ENCODE data around the gene TAF4. TPM values are rescaled to one million over a fixed set of nuclear protein-coding genes. Genes with fewer than 3 reads are reported as not detected.

Gene TAF4
- polyA plus RNA-seq, 4 donors = 4.6 to 18.3 (median 7.9) TPM

DNA sequence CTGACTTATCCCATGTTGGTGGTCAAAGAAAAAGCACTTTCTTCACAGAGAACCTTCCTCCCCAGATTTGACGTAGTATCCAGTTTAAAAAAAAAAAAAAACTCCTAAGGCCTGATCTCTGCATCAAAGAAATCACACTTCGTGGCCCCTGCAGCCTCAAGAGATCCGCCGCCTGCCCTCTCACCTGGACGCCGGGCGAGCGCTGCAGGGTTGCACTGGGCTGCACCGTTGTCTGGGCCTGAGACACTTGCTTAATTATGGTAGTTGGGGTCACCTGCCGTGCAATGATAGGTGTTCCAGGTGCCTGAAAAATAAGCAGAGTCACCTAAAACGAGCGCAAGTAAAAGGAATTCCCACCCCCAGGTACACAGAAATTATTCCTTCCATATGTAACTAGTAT is 53.0 kb downstream of the TAF4 start:
- WGBS, 3 donors = 94 to 96% (median 94%) methylated on average over 12 of the region's 12 CpGs
- FAIRE-seq (no peak), DNase-seq (no peak)
- H3K36me3 ChIP-seq (ENCODE audit: control insufficient read depth in 3 of 3, insufficient read depth in 2 of 3, low read depth in 1 of 3, low read length in 3 of 3) = peaks cover 10 to 57% (median 14%) of the 10 kb centered on the region in 3 donors
- no peaks in the 10 kb centered on the region for H3K4me1 ChIP-seq (ENCODE audit: control insufficient read depth in 3 of 3, insufficient read depth in 2 of 3, low read depth in 1 of 3, low read length in 2 of 3)
- H3K27ac ChIP-seq (ENCODE audit: low read depth in 1 of 3, low read length in 2 of 3) = no peak overlapping the region
- no peak overlapping the region for H3K4me3 ChIP-seq (ENCODE audit: low read depth in 1 of 3, low read length in 3 of 3)
- H3K9me3 ChIP-seq (ENCODE audit: control insufficient read depth in 2 of 2, insufficient read depth in 1 of 2, low read depth in 1 of 2, low read length in 1 of 2) = no peaks in the 10 kb centered on the region
- H3K27me3 ChIP-seq (ENCODE audit: control insufficient read depth in 3 of 3, insufficient read depth in 3 of 3, low read length in 3 of 3) = no peaks in the 10 kb centered on the region

DNA sequence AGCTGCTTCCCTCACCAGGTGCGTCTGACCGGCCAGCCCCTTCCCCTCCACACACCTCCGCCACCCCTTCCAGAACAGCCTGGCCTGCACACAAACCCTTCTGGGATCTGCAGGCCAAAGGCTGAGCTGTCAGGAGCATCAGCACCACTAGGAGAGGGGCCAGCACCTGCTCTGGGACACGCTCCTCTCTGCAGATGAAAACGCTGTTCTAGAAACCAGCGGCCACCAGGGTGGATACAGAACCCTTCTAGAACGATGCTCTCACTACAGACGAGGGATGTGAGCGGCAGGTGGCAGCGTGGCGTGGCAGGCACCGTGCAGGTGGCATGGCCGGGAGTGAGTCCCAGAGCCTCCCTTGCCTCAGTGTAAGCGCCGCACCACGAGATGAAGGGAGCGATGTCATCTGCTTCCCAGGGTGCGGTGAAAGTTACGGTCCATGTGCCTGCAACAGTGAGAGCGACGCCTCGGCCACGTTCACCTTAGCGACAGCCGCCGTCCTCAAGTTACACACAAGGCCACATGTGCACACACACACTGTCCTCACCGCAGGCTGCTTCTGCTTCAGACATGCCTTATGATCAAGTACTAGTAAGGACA is 53.6 kb downstream of the TAF4 start:
- Histone ChIP-seq H3K36me3 (ENCODE audit: control insufficient read depth in 3 of 3, insufficient read depth in 2 of 3, low read depth in 1 of 3, low read length in 3 of 3) (peaks cover 10 to 62% (median 18%) of the 10 kb centered on the region in 3 donors), H3K27me3 (ENCODE audit: control insufficient read depth in 3 of 3, insufficient read depth in 3 of 3, low read length in 3 of 3) (no peaks in the 10 kb centered on the region), H3K4me1 (ENCODE audit: control insufficient read depth in 3 of 3, insufficient read depth in 2 of 3, low read depth in 1 of 3, low read length in 2 of 3) (no peaks in the 10 kb centered on the region), H3K27ac (ENCODE audit: low read depth in 1 of 3, low read length in 2 of 3) (no peak overlapping the region), H3K4me3 (ENCODE audit: low read depth in 1 of 3, low read length in 3 of 3) (no peak overlapping the region), H3K9me3 (ENCODE audit: control insufficient read depth in 2 of 2, insufficient read depth in 1 of 2, low read depth in 1 of 2, low read length in 1 of 2) (no peaks in the 10 kb centered on the region)
- FAIRE-seq (no peak), DNase-seq (no peak)
- WGBS, 3 donors = 94 to 95% (median 95%) methylated on average over 27 of the region's 27 CpGs

DNA sequence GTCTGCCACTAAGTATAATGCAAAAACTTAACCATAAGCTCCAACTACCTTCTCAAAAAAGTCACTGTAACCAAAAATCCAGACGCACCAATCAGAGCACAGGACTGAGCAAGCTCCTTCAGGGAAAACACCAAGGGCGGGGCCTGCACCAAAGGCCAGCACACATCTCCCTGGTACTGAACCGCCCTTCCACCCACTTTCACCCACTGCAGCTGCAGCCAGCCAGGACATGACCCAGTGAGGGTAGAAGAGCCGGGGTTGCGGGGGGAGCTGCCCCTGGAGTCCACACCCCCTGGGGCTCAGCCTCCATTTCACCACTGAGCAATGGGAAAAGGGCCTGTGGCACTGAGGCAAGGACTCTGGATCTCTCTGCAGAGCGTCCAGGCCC is 54.3 kb downstream of the TAF4 start:
- DNase-seq = no peak
- H3K36me3 ChIP-seq (ENCODE audit: control insufficient read depth in 3 of 3, insufficient read depth in 2 of 3, low read depth in 1 of 3, low read length in 3 of 3) = peaks cover 12 to 66% (median 18%) of the 10 kb centered on the region in 3 donors
- H3K4me1 ChIP-seq (ENCODE audit: control insufficient read depth in 3 of 3, insufficient read depth in 2 of 3, low read depth in 1 of 3, low read length in 2 of 3) = no peaks in the 10 kb centered on the region
- 75 to 87% (median 80%) methylated on average over 6 of the region's 6 CpGs for WGBS, 3 donors
- no peaks in the 10 kb centered on the region for H3K27me3 ChIP-seq (ENCODE audit: control insufficient read depth in 3 of 3, insufficient read depth in 3 of 3, low read length in 3 of 3)
- no peak overlapping the region for H3K4me3 ChIP-seq (ENCODE audit: low read depth in 1 of 3, low read length in 3 of 3)
- no peak for FAIRE-seq
- H3K27ac ChIP-seq (ENCODE audit: low read depth in 1 of 3, low read length in 2 of 3) = no peak overlapping the region
- H3K9me3 ChIP-seq (ENCODE audit: control insufficient read depth in 2 of 2, insufficient read depth in 1 of 2, low read depth in 1 of 2, low read length in 1 of 2) = no peaks in the 10 kb centered on the region

DNA sequence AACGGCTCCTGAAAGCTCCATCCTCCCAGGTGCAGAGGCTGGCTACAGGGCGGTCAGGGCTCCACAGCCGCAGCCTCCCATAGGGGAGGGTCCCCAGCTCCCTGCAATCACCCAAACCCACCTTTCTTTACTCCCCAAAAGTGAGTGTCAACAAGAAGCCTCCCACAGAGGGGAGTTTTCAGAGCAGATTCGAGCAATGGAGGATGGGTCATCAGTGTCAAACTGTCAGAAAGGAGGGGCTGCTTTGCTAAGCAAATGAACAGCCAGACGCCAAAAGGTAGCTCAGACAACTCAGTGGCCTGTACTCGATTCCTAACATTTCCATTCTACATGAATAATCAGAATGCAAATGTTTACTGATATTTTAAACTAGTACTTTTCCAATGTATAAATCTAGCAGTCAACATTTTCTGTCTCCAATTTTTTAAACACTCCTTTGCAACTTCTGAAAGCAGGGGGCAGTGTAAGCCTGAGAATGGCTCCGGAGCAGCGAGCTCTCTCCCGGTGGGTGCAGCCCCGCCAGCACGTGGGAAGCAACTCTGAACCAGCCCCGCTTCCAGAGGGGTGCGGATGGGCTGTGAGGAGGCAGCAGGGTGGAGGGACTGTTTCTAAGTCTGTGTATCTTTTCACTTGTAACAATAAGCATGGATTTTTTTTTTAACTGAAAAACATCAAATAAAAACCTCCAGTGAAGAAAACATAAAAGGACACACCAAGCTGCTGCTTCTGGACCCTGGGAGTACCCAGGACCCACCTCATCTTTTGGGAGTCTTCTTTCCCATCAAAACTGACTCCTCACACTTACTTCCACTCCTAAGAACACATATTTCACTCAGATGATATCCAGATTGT is 54.9 kb downstream of the TAF4 start:
- no peaks in the 10 kb centered on the region for H3K4me1 ChIP-seq (ENCODE audit: control insufficient read depth in 3 of 3, insufficient read depth in 2 of 3, low read depth in 1 of 3, low read length in 2 of 3)
- H3K27me3 ChIP-seq (ENCODE audit: control insufficient read depth in 3 of 3, insufficient read depth in 3 of 3, low read length in 3 of 3) = no peaks in the 10 kb centered on the region
- peak; percentile 49 to 65 for DNase-seq
- H3K9me3 ChIP-seq (ENCODE audit: control insufficient read depth in 2 of 2, insufficient read depth in 1 of 2, low read depth in 1 of 2, low read length in 1 of 2) = no peaks in the 10 kb centered on the region
- H3K36me3 ChIP-seq (ENCODE audit: control insufficient read depth in 3 of 3, insufficient read depth in 2 of 3, low read depth in 1 of 3, low read length in 3 of 3) = peaks cover 17 to 72% (median 21%) of the 10 kb centered on the region in 3 donors
- FAIRE-seq = no peak
- no peak overlapping the region for H3K4me3 ChIP-seq (ENCODE audit: low read depth in 1 of 3, low read length in 3 of 3)
- no peak overlapping the region for H3K27ac ChIP-seq (ENCODE audit: low read depth in 1 of 3, low read length in 2 of 3)
- WGBS, 3 donors = 33 to 48% (median 42%) methylated on average over 13 of the region's 13 CpGs

DNA sequence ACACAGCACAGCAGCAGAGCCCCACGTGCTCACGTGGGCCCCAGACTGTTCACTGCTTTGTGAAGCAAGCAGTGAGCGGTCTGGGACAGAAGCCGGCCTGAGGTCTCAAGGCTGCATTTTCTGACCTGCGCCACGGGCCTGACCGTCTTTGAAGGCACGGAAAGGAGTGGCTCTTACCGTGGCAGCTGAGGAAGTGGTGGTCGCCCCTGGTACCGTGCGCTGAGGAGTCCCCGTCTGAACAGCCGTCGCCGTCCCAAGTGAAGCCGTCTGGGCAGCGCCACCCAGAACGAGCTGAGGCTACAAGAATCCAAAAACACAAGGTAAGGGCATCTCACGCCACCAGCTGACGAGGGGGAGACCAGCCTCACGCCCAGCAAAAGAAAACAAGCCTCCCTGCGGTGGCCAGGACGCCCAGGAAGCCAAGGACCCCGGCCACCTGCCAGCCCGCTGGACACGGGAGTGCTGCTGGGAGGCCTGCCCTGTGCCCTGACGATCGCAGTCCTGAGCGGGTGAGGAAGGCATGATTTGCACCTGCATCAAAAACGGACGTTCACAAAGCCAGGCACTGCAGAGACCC is 55.7 kb downstream of the TAF4 start:
- peaks cover 19 to 78% (median 25%) of the 10 kb centered on the region in 3 donors for H3K36me3 ChIP-seq (ENCODE audit: control insufficient read depth in 3 of 3, insufficient read depth in 2 of 3, low read depth in 1 of 3, low read length in 3 of 3)

DNA sequence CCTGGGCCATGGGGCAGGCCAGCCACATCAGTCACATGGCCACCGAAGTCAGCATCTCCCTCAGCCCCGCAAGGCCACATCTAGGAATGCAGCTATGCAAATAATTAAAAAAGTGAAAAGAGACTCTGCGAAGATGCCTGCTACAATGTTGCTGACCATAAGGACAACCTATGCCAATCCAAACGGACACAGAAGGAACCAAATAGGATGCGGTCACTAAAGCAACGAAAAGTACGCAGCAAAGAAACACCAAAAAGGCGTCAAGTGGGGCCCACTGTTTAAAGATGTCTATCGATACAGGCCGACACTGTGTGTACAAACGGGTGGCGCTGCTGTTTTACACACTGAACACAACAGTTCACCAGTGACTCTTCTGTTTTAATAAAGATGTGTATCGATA is 56.4 kb downstream of the TAF4 start:
- peaks cover 19 to 83% (median 25%) of the 10 kb centered on the region in 3 donors for H3K36me3 ChIP-seq (ENCODE audit: control insufficient read depth in 3 of 3, insufficient read depth in 2 of 3, low read depth in 1 of 3, low read length in 3 of 3)
- H3K9me3 ChIP-seq (ENCODE audit: control insufficient read depth in 2 of 2, insufficient read depth in 1 of 2, low read depth in 1 of 2, low read length in 1 of 2) = no peaks in the 10 kb centered on the region
- H3K27me3 ChIP-seq (ENCODE audit: control insufficient read depth in 3 of 3, insufficient read depth in 3 of 3, low read length in 3 of 3) = no peaks in the 10 kb centered on the region
- H3K4me1 ChIP-seq (ENCODE audit: control insufficient read depth in 3 of 3, insufficient read depth in 2 of 3, low read depth in 1 of 3, low read length in 2 of 3) = no peaks in the 10 kb centered on the region
- no peak for DNase-seq
- WGBS, 3 donors = 95 to 98% (median 96%) methylated on average over 13 of the region's 13 CpGs
- no peak overlapping the region for H3K4me3 ChIP-seq (ENCODE audit: low read depth in 1 of 3, low read length in 3 of 3)
- no peak overlapping the region for H3K27ac ChIP-seq (ENCODE audit: low read depth in 1 of 3, low read length in 2 of 3)
- FAIRE-seq = no peak

More for the DNA sequence above, 55.7 kb downstream of the TAF4 start:
- no peaks in the 10 kb centered on the region for H3K27me3 ChIP-seq (ENCODE audit: control insufficient read depth in 3 of 3, insufficient read depth in 3 of 3, low read length in 3 of 3)
- no peak overlapping the region for H3K4me3 ChIP-seq (ENCODE audit: low read depth in 1 of 3, low read length in 3 of 3)
- H3K4me1 ChIP-seq (ENCODE audit: control insufficient read depth in 3 of 3, insufficient read depth in 2 of 3, low read depth in 1 of 3, low read length in 2 of 3) = no peaks in the 10 kb centered on the region
- DNase-seq (no peak), FAIRE-seq (no peak)
- H3K27ac ChIP-seq (ENCODE audit: low read depth in 1 of 3, low read length in 2 of 3) = no peak overlapping the region
- WGBS, 3 donors = 96 to 97% (median 96%) methylated on average over 32 of the region's 32 CpGs
- H3K9me3 ChIP-seq (ENCODE audit: control insufficient read depth in 2 of 2, insufficient read depth in 1 of 2, low read depth in 1 of 2, low read length in 1 of 2) = no peaks in the 10 kb centered on the region

DNA sequence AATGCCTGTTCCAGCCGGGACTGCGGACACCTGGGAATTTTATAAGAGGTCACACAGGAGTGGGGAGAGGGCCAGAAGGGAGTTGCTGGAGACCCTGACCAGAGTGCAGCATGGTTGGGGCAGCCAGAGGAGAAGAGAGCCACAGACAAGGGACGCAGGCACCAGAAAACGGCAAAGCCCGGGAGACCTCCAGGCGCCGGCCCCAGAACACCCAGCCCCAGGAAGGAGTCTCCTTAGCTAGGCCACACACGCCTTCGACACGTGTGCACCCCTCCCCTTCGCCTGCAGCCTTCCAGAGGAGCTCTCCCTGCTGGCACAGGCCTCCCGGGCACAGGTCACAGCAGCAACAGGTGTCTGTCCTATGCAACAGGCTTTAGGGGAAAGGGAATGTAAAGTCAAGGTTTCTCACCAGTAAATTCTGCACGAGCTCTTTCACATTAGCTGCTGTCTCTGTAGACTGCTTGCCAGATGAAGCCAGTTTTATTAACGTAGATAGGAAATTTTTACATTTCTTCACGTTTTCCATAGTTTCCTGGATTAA is 57.0 kb downstream of the TAF4 start:
- DNase-seq (no peak), FAIRE-seq (no peak)
- WGBS, 3 donors = 93 to 96% (median 96%) methylated on average over 13 to 15 of the region's 15 CpGs
- no peaks in the 10 kb centered on the region for H3K9me3 ChIP-seq (ENCODE audit: control insufficient read depth in 2 of 2, insufficient read depth in 1 of 2, low read depth in 1 of 2, low read length in 1 of 2)
- H3K4me3 ChIP-seq (ENCODE audit: low read depth in 1 of 3, low read length in 3 of 3) = no peak overlapping the region
- no peak overlapping the region for H3K27ac ChIP-seq (ENCODE audit: low read depth in 1 of 3, low read length in 2 of 3)
- no peaks in the 10 kb centered on the region for H3K4me1 ChIP-seq (ENCODE audit: control insufficient read depth in 3 of 3, insufficient read depth in 2 of 3, low read depth in 1 of 3, low read length in 2 of 3)
- peaks cover 19 to 84% (median 25%) of the 10 kb centered on the region in 3 donors for H3K36me3 ChIP-seq (ENCODE audit: control insufficient read depth in 3 of 3, insufficient read depth in 2 of 3, low read depth in 1 of 3, low read length in 3 of 3)
- H3K27me3 ChIP-seq (ENCODE audit: control insufficient read depth in 3 of 3, insufficient read depth in 3 of 3, low read length in 3 of 3) = no peaks in the 10 kb centered on the region

DNA sequence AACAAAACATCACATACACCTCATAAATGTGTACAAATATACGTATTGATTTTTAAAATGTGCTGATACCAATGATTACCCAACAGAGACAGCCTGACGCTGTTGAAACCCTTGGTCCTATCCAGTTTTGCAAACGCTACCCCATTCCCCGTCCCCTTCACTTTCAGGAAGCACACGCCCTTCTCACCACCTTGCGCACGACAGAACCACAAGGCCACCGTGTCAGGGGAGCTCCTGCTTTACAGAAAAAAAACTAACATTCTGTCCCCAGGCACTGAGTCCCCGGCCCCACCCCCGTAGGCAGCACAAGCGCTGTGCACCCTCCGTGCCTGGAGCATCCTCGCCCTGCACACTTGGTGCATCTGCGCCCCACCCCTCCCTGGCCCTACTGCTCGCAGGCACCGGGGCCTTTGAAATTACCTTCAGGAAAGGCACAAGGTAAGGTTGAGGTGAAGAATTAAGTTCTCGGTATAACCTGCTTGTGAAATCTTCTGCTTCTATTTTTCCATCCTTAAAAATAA is 58.5 kb downstream of the TAF4 start:
- 88 to 92% (median 89%) methylated on average over 17 of the region's 17 CpGs for WGBS, 3 donors
- no peaks in the 10 kb centered on the region for H3K4me1 ChIP-seq (ENCODE audit: control insufficient read depth in 3 of 3, insufficient read depth in 2 of 3, low read depth in 1 of 3, low read length in 2 of 3)
- FAIRE-seq (no peak), DNase-seq (no peak)
- H3K27me3 ChIP-seq (ENCODE audit: control insufficient read depth in 3 of 3, insufficient read depth in 3 of 3, low read length in 3 of 3) = no peaks in the 10 kb centered on the region
- no peak overlapping the region for H3K27ac ChIP-seq (ENCODE audit: low read depth in 1 of 3, low read length in 2 of 3)
- H3K36me3 ChIP-seq (ENCODE audit: control insufficient read depth in 3 of 3, insufficient read depth in 2 of 3, low read depth in 1 of 3, low read length in 3 of 3) = peaks cover 24 to 86% (median 26%) of the 10 kb centered on the region in 3 donors
- no peaks in the 10 kb centered on the region for H3K9me3 ChIP-seq (ENCODE audit: control insufficient read depth in 2 of 2, insufficient read depth in 1 of 2, low read depth in 1 of 2, low read length in 1 of 2)
- H3K4me3 ChIP-seq (ENCODE audit: low read depth in 1 of 3, low read length in 3 of 3) = no peak overlapping the region

All from small intestine (tissue), 7 donors.